Embryonic facial prominence (tissue), 1 donor: ENCODE measurements around the gene ABHD16A.

Source experiments
- DNase-seq: peaks from one replicate; pipeline ENCODE4 v3.0.0-alpha.2; 2016; ENCODE audit errors: extremely low spot score

ABHD16A gene

DNA sequence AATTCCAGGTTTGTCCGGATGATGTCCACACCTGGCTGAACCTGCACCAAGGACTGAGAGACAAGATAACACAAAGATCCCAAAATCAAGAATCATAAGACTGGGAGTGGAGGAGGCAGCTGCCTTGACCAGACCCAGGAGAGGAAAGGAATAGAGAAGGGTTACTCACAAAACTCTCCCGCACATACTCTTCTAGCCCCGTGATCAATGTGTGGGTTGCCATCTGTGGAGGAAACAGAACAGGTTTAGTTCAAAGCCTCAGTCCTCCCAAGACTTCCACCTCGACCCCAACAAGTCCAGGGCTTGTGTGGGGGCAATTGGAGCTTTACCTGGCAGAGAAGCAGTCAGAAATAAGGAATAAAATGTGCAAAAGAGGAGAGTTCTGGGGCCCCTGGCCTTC lies 61.8 kb downstream of the ABHD16A start:
- DNase-seq = no peak

GRCh38 chr6:31640612-31641011 lies 62.5 kb downstream of the ABHD16A start:
- no peak for DNase-seq

GRCh38 chr6:31639449-31639861 lies 63.7 kb downstream of the ABHD16A start:
- DNase-seq = no peak

GRCh38 chr6:31639043-31639442 lies 64.1 kb downstream of the ABHD16A start:
- no peak for DNase-seq
